Kidney (tissue), 14 donors: ENCODE data around the gene STX3. TPM values are rescaled to one million over a fixed set of nuclear protein-coding genes. Genes with fewer than 3 reads are reported as not detected.

Source experiments
- DNase-seq, 5 donors: peaks; one replicate each; pipeline ENCODE4 v3.0.0-alpha.2; 2013 to 2020
- FAIRE-seq: peaks from 2 replicates; lab custom pipeline; 2012; peaks lifted over from hg19 to GRCh38; lab: Jason Lieb, UNC
- H3K27ac ChIP-seq, 2 donors: one replicate each; pipeline ENCODE4 v1.7.0; 2013; ENCODE audit warnings: low read depth in 2 of 2, low read length in 2 of 2, inconsistent platforms in 1 of 2
- H3K27me3 ChIP-seq: one replicate; pipeline ENCODE4 v1.7.1; 2013; ENCODE audit warnings: low read length, inconsistent platforms; ENCODE audit not compliant: control insufficient read depth, insufficient read depth
- H3K36me3 ChIP-seq, 3 donors: one replicate each; pipeline versions ENCODE4 v1.7.0 to v1.7.1; 2013; ENCODE audit warnings: low read length in 3 of 3, control low read depth in 1 of 3, inconsistent platforms in 1 of 3; ENCODE audit not compliant: insufficient read depth in 3 of 3, control insufficient read depth in 2 of 3
- H3K4me1 ChIP-seq, 3 donors: one replicate each; pipeline versions ENCODE4 v1.7.0 to v1.7.1; 2013; ENCODE audit warnings: low read length in 3 of 3, inconsistent platforms in 1 of 3, low read depth in 1 of 3; ENCODE audit not compliant: control insufficient read depth in 2 of 3, insufficient read depth in 2 of 3
- H3K4me3 ChIP-seq, 3 donors: one replicate each; pipeline versions ENCODE4 v1.7.0 to v1.8.1; 2013; ENCODE audit warnings: low read length in 3 of 3, control low read depth in 1 of 3, inconsistent platforms in 1 of 3
- H3K9ac ChIP-seq, 3 donors: one replicate each; pipeline versions ENCODE4 v1.7.0 to v1.7.1; 2013; ENCODE audit warnings: low read length in 3 of 3, control low read depth in 1 of 3, inconsistent platforms in 1 of 3
- H3K9me3 ChIP-seq, 3 donors: one replicate each; pipeline versions ENCODE4 v1.7.0 to v1.7.1; 2013; ENCODE audit warnings: low read length in 3 of 3, control low read depth in 1 of 3, inconsistent platforms in 1 of 3; ENCODE audit not compliant: control insufficient read depth in 2 of 3, insufficient read depth in 1 of 3
- intact Hi-C: fragments of 100-400 bp; cut with DNase I; formaldehyde crosslinking; loops from one replicate; pipeline ENCODE4 v1.11.1; 2022
- polyA plus RNA-seq: library from polyadenylated mRNA; stranded (reverse); fragments of 350-450 nt; fragmentation: Illumina TruSeq; extraction: RNeasy Lipid Tissue Mini Kit (QIAGEN cat#74804); gene quantifications from one replicate; pipeline ENCODE4 v1.2.3, GENCODE V29; 2014; ENCODE audit warnings: low read depth, low replicate concordance; ENCODE audit not compliant: insufficient read depth
- total RNA-seq: library from RNA; stranded (reverse); fragmentation: NEBNext Ultra II Directional; extraction: Animal tissue kit (Norgen Biotek cat#: 25700); gene quantifications from one replicate; pipeline ENCODE4 v1.2.1, GENCODE V29; 2021
- TF ChIP-seq, protein P1 (sequence below): IDR thresholded peaks from 3 replicates; pipeline ENCODE4 v1.5.1; 2012; ENCODE audit warnings: mild to moderate bottlenecking, moderate library complexity, borderline replicate concordance; ENCODE audit not compliant: insufficient read depth; ENCODE audit errors: extremely low read depth
- donor health status: control.
- donor health status: control.
- donor health status: control.
- donor health status: control.
- donor health status: control.
- donor health status: DM: yes; HTN: yes; CAD: no.
- donor health status: Normal renal cell carcinoma (clear cell type).

The STX3 gene
- total and polyA plus RNA-seq, 2 donors from 2014 or later = 43.2 to 57.2 TPM

DNA sequence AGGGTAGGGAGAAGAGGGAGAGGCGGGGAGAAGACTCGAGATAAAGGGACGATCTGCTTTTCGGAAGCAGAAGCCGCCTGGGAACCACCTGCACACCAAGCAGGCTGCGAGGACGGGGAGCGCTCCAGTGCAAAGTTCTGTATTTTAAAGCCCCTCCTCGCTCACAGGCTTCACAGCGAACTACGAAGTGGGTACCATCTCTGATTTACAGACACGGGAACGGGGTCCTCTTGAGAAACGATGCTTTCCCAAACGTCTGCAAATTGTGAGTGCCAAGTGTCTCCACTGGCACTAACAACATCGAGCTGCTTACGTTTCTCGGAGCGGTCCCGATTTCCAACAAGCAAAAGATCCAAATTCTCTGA, 700 bp upstream of the STX3 start:
- DNase-seq (peak in 3 of 5 donors; percentile 19 to 50 (median 25)), FAIRE-seq (no peak)
- intact Hi-C loops = loop anchor here (5.0 kb wide), 1 partner anchor 48 kb away; no protein-coding TSS in a partner anchor
- Histone ChIP-seq H3K4me3 (peak overlapping the region; percentile 73 to 97 (median 95)), H3K36me3 (no peaks in the 10 kb centered on the region), H3K27me3 (no peaks in the 10 kb centered on the region), H3K4me1 (peaks cover 0 to 16% (median 14%) of the 10 kb centered on the region in 3 donors), H3K9ac (peak overlapping the region; percentile 62 to 83 (median 83)), H3K9me3 (no peaks in the 10 kb centered on the region), H3K27ac (peak overlapping the region; percentile 95 to 96)
- TF ChIP-seq, protein P1, sequence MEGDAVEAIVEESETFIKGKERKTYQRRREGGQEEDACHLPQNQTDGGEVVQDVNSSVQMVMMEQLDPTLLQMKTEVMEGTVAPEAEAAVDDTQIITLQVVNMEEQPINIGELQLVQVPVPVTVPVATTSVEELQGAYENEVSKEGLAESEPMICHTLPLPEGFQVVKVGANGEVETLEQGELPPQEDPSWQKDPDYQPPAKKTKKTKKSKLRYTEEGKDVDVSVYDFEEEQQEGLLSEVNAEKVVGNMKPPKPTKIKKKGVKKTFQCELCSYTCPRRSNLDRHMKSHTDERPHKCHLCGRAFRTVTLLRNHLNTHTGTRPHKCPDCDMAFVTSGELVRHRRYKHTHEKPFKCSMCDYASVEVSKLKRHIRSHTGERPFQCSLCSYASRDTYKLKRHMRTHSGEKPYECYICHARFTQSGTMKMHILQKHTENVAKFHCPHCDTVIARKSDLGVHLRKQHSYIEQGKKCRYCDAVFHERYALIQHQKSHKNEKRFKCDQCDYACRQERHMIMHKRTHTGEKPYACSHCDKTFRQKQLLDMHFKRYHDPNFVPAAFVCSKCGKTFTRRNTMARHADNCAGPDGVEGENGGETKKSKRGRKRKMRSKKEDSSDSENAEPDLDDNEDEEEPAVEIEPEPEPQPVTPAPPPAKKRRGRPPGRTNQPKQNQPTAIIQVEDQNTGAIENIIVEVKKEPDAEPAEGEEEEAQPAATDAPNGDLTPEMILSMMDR = no peak

DNA sequence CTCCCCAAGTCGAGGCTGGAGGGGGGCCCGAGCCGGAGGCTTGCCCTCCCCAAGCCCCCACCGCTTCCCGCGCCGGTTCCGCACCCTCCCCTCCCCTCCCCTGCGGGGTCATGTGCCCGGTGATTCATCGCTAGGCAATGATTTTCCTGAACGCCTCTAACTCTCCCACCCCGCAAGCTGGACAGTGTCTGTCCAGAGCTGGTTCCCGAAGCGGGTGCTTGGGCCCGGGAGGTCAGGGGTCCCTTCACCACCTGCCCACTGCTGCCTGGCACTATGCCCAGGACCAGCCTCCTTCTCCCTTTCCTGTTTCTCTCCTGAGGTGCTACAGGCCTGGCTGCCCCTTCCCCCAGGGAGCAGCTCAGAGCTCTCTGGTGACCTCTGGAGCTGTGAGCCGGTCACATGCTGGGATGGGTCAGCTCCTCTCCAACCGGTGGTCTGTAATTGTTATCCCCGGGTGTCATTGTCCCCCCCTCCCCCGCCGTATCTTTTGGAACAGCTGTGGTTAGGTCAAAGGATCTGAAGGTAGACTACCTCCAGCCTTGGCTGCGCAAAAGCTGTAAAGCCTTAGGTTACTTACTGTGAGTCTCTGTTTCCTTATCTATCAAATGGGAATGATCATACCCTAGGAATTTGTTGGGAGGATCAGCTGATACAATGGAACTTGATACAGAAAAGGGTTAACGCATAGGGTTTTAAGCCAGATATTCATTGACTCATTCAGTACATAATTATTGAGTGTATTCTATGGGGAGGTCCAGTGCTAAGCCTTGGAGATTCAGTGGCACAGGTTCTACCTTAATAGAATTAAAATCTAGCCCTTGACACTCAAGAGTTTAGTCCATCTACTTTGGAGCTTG, 753 bp downstream of the STX3 start:
- intact Hi-C loops = no loop called here
- Histone ChIP-seq H3K4me1 (peaks cover 0 to 16% (median 14%) of the 10 kb centered on the region in 3 donors), H3K27ac (peak overlapping the region; percentile 95 to 96), H3K9me3 (no peaks in the 10 kb centered on the region), H3K36me3 (no peaks in the 10 kb centered on the region), H3K4me3 (peak overlapping the region; percentile 56 to 95 (median 66)), H3K9ac (peak overlapping the region; percentile 15 to 93 (median 65)), H3K27me3 (no peaks in the 10 kb centered on the region)
- FAIRE-seq (no peak), DNase-seq (peak; percentile 52 to 92 (median 67))
- TF ChIP-seq, protein P1 = no peak

DNA sequence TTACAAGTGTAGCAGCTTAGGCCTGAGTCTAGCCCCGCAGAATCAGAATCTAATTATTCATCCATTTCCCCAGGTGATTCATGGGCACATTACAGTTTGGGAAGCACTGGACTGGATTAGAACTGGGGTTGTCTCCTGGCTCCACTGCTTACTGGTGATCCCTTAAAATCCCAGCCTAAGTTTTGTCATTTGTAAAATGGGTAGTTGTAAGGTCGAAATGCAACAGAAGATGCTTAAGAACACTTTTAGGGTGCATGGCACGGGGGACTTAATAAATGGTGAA, 1.3 kb downstream of the STX3 start:
- no peaks in the 10 kb centered on the region for H3K9me3 ChIP-seq
- no peaks in the 10 kb centered on the region for H3K27me3 ChIP-seq
- peaks cover 0 to 2% (median 0%) of the 10 kb centered on the region in 3 donors for H3K36me3 ChIP-seq
- intact Hi-C loops = no loop called here
- peak overlapping the region; percentile 95 to 96 for H3K27ac ChIP-seq
- DNase-seq (no peak), FAIRE-seq (no peak)
- peak overlapping the region in 1 of 3 donors; percentile 93 for H3K9ac ChIP-seq
- TF ChIP-seq, protein P1 = no peak
- peak overlapping the region in 2 of 3 donors; percentile 66 to 95 for H3K4me3 ChIP-seq
- H3K4me1 ChIP-seq = peaks cover 0 to 19% (median 14%) of the 10 kb centered on the region in 3 donors
